A549 (cell line): ENCODE results near the gene MDM1.

ENCODE experiments used
- CTCF ChIP-seq: fragments of >200 bp; sonication (Bioruptor Twin); formaldehyde crosslinking; IDR thresholded peaks from 3 replicates; pipeline ENCODE4 v1.5.1; 2016
- EHMT2 ChIP-seq: fragments of 200-600 bp; sonication (generic); IDR thresholded peaks from 2 replicates; pipeline ENCODE4 v1.6.1; 2016; ENCODE audit warnings: antibody characterized with exemption, low read depth, mild to moderate bottlenecking, moderate library complexity
- EP300 ChIP-seq, 2 experiments: fragments of >200 bp; sonication (Bioruptor Twin); formaldehyde crosslinking; IDR thresholded peaks; 2 replicates in 1 of 2; 3 replicates in 1 of 2; pipeline ENCODE4 v1.6.1; 2016 to 2017
- MYC ChIP-seq: IDR thresholded peaks from 2 replicates; pipeline ENCODE4 v1.6.1; 2012; ENCODE audit warnings: mild to moderate bottlenecking, inconsistent platforms, low read length, improper control_type of control experiment, borderline replicate concordance
- POLR2A ChIP-seq: IDR thresholded peaks from 2 replicates; pipeline ENCODE4 v1.6.1; 2012; ENCODE audit warnings: mild to moderate bottlenecking, low read length
- POLR2AphosphoS2 ChIP-seq: conservative IDR thresholded peaks from 2 replicates; pipeline ENCODE4 v1.6.1; 2012; ENCODE audit warnings: low read length, improper control_type of control experiment, inconsistent platforms
- RFX5 ChIP-seq: fragments of 450-650 bp; IDR thresholded peaks from 2 replicates; pipeline ENCODE4 v1.7.1; 2014; ENCODE audit warnings: antibody characterized with exemption, mild to moderate bottlenecking, moderate library complexity

- TF ChIP-seq CTCF (no peak), POLR2A (no peak), EHMT2 (no peak), MYC (no peak), RFX5 (no peak), EP300 (IDR thresholded peaks at IDR 0.05) (no peak), POLR2AphosphoS2 (no peak)
Observed at GRCh38 chr12:68286396-68286795, 45.8 kb downstream of the MDM1 start.
